ENCODE data around the gene ARHGAP26. TPM values are rescaled to one million over a fixed set of nuclear protein-coding genes. Genes with fewer than 3 reads are reported as not detected.

The ARHGAP26 gene
- total RNA-seq, 4 donors from 2014 or later = 22.3 to 40.7 (median 28.2) TPM

GRCh38 chr5:142978252-142978651 is 208.1 kb downstream of the ARHGAP26 start:
- Histone ChIP-seq H3K27me3 (no peaks in the 10 kb centered on the region), H3K4me3 (no peak overlapping the region), H3K36me3 (no peaks in the 10 kb centered on the region), H3K9me3 (no peaks in the 10 kb centered on the region), H3K27ac (replicated peaks in 1 of 4) (no peak overlapping the region), H3K4me1 (peaks cover 32 to 37% (median 34%) of the 10 kb centered on the region in 4 donors)
- 100% methylated on average over 2 of the region's 2 CpGs for WGBS
- TF ChIP-seq POLR2A (IDR thresholded peaks at IDR 0.05; ENCODE audit: low read depth) = no peak
- no peak for TF ChIP-seq EP300 (IDR thresholded peaks at IDR 0.05)
- no peak for TF ChIP-seq CTCF (IDR thresholded peaks at IDR 0.05)
- no peak for TF ChIP-seq POLR2AphosphoS5 (IDR thresholded peaks at IDR 0.05)
- no peak for DNase-seq (ENCODE audit: extremely low spot score)
- intact Hi-C loops (cut with DNase I) = no loop called here

- Histone ChIP-seq H3K4me3 (no peak overlapping the region), H3K9me3 (no peaks in the 10 kb centered on the region), H3K27me3 (no peaks in the 10 kb centered on the region), H3K27ac (replicated peaks in 1 of 4) (no peak overlapping the region), H3K36me3 (no peaks in the 10 kb centered on the region), H3K4me1 (peaks cover 34 to 39% (median 37%) of the 10 kb centered on the region in 4 donors)
- TF ChIP-seq POLR2A (IDR thresholded peaks at IDR 0.05; ENCODE audit: low read depth) (no peak), CTCF (IDR thresholded peaks at IDR 0.05) (no peak)
- 92% methylated on average over 1 of the region's 1 CpG for WGBS
- intact Hi-C loops (cut with DNase I) = no loop called here
- no peak for DNase-seq (ENCODE audit: extremely low spot score)
These were observed 208.5 kb downstream of the ARHGAP26 start for GRCh38 chr5:142978726-142979125.

- no peak overlapping the region for H3K27ac ChIP-seq (replicated peaks in 1 of 4)
- TF ChIP-seq POLR2AphosphoS5 (IDR thresholded peaks at IDR 0.05) = no peak
- TF ChIP-seq EP300 (IDR thresholded peaks at IDR 0.05) = no peak
- no peak for TF ChIP-seq POLR2A (IDR thresholded peaks at IDR 0.05; ENCODE audit: low read depth)
- TF ChIP-seq CTCF (IDR thresholded peaks at IDR 0.05) = no peak
- no peak overlapping the region for H3K4me3 ChIP-seq
- 68% methylated on average over 3 of the region's 3 CpGs for WGBS
- no peaks in the 10 kb centered on the region for H3K36me3 ChIP-seq
- H3K4me1 ChIP-seq = peaks cover 34 to 41% (median 40%) of the 10 kb centered on the region in 4 donors
- H3K9me3 ChIP-seq = no peaks in the 10 kb centered on the region
- intact Hi-C loops (cut with DNase I) = no loop called here
- DNase-seq (ENCODE audit: extremely low spot score) = no peak
- H3K27me3 ChIP-seq = no peaks in the 10 kb centered on the region
These were observed 209.5 kb downstream of the ARHGAP26 start for GRCh38 chr5:142979636-142980035.

- 20% methylated on average over 5 of the region's 5 CpGs for WGBS
- Histone ChIP-seq H3K36me3 (no peaks in the 10 kb centered on the region), H3K4me1 (peaks cover 34 to 41% (median 40%) of the 10 kb centered on the region in 4 donors), H3K4me3 (no peak overlapping the region), H3K27me3 (no peaks in the 10 kb centered on the region), H3K27ac (replicated peaks in 1 of 4) (peak overlapping the region; percentile 56 to 77 (median 68)), H3K9me3 (no peaks in the 10 kb centered on the region)
- TF ChIP-seq POLR2AphosphoS5 (IDR thresholded peaks at IDR 0.05) = no peak
- TF ChIP-seq CTCF (IDR thresholded peaks at IDR 0.05) = no peak
- no peak for TF ChIP-seq POLR2A (IDR thresholded peaks at IDR 0.05; ENCODE audit: low read depth)
- TF ChIP-seq EP300 (IDR thresholded peaks at IDR 0.05) = no peak
- intact Hi-C loops (cut with DNase I) = no loop called here
- DNase-seq (ENCODE audit: extremely low spot score) = no peak
These were observed 211.3 kb downstream of the ARHGAP26 start for GRCh38 chr5:142981475-142981874.
